AG09309 (cell line): ENCODE measurements around the gene CNTNAP2.

ENCODE experiments used
- DNase-seq: peaks from one replicate; pipeline ENCODE4 v3.0.0-alpha.2; 2010; ENCODE audit warnings: low read depth
- H3K4me3 ChIP-seq: 2 replicates; pipeline ENCODE4 v1.5.1; 2011; ENCODE audit warnings: mild to moderate bottlenecking, low read depth, low read length, moderate library complexity; ENCODE audit not compliant: control insufficient read depth
- TF ChIP-seq, protein P1 (sequence below): IDR thresholded peaks from 2 replicates; pipeline ENCODE4 v1.5.1; 2011; ENCODE audit warnings: mild to moderate bottlenecking, low read depth, low read length, inconsistent platforms; ENCODE audit not compliant: insufficient read depth, control insufficient read depth; ENCODE audit errors: missing control alignments

CNTNAP2 gene

DNA sequence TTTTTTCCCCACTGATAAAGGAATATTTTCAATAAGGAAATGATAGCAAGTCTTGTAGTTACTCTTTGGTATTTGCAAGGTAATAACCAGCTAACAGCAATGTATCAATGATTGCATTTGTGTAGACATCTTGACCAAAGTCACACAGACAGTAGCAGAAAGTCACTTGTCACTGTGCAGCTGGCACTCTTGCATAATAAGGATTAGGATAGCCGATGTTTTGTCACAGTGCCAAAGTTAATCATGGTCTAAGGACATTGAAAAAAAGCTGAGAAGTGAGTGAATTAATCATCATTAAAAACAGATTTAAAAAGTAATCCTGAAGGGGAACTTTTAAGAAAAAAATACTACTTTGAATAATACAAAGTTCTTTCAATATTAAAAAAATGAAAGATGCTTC is 1639.7 kb downstream of the CNTNAP2 start:
- TF ChIP-seq, protein P1, sequence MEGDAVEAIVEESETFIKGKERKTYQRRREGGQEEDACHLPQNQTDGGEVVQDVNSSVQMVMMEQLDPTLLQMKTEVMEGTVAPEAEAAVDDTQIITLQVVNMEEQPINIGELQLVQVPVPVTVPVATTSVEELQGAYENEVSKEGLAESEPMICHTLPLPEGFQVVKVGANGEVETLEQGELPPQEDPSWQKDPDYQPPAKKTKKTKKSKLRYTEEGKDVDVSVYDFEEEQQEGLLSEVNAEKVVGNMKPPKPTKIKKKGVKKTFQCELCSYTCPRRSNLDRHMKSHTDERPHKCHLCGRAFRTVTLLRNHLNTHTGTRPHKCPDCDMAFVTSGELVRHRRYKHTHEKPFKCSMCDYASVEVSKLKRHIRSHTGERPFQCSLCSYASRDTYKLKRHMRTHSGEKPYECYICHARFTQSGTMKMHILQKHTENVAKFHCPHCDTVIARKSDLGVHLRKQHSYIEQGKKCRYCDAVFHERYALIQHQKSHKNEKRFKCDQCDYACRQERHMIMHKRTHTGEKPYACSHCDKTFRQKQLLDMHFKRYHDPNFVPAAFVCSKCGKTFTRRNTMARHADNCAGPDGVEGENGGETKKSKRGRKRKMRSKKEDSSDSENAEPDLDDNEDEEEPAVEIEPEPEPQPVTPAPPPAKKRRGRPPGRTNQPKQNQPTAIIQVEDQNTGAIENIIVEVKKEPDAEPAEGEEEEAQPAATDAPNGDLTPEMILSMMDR: no peak
- DNase-seq: no peak
- no peak overlapping the region for H3K4me3 ChIP-seq

DNA sequence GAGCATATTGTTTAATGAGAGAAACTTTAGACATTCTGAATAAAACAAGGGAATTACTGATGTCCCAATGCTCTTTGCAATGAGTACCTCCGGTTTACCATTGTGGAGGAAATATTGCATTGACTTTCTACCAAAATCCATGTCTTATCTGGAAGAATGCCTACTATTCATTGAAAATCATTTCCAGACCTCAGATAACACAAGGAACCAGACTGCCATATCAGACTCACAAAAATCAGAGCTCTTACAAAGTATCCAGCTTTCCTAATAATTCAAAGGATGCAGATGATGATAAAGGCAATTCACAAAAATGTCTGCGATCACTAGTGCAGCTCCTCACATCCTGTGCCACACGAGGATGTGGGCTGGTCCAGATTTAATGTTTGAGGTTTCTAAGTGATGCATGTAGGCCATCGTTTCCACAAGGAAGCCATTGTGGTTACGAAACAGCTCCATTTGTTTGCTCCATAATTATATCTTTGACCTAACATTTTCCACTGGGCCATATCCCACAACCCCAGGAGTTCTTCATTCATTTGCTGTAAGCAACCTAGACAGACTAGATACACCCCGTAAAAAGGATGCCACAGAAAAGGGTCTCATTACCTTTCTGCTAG is 1642.8 kb downstream of the CNTNAP2 start:
- no peak overlapping the region for H3K4me3 ChIP-seq
- no peak for DNase-seq
- TF ChIP-seq, protein P1: no peak

DNA sequence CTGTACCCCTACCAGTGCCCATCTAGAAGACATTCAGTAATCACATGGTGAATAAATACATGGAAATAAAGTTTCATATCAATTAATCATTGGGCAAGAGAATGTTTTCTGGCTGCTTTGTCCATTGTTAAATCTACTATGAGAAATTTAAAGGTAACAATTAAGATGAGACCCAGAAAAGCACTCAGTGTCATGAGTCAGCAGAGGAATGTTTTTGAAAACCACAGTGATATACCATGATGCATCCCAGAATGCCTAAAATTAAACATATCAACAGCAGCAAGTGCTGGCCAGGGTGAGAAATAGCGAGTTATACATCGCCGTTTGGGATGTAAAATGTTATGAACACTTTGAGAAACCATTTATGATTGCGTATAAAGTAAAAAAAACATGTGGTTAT is 1648.7 kb downstream of the CNTNAP2 start:
- TF ChIP-seq, protein P1: no peak
- no peak overlapping the region for H3K4me3 ChIP-seq
- no peak for DNase-seq

DNA sequence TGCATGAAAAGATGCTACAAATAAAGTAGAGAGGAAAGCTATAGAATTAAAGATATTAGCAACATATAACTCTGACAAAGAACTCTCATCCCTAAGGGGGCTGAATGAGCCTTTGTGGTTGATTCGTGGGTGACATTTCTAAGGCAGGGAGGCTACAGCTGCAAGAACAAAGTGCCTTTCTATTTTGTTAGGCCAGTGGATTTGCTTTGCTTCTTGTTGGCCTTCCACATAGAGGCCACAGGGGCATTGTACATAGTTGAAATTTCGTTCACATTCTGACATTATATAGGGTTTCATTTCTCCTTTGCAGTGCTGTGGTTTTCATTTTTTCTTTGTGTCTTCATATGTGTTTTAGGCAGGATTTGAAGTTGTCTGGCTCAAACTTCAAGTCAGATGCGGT is 1654.7 kb downstream of the CNTNAP2 start:
- no peak overlapping the region for H3K4me3 ChIP-seq
- TF ChIP-seq, protein P1: no peak
- no peak for DNase-seq

DNA sequence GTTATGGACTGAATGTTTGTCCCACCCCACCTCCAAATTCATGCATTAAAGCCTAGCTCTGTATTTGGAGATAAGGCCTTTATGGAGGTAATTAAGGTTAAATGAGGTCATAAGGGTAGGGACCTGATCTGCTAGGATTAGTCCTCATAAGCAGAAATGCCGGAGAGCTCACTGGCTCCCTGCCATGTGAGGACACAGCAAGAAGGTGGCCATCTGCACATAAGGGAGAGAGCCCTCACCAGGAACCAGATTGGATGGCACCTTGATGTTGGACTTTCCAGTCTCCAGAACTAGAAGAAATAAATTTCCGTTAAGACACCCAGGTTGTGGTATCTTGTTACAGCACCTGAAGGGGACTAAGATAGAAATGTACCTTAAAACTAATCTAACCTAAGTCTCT is 1657.9 kb downstream of the CNTNAP2 start:
- no peak overlapping the region for H3K4me3 ChIP-seq
- no peak for DNase-seq
- TF ChIP-seq, protein P1: no peak

DNA sequence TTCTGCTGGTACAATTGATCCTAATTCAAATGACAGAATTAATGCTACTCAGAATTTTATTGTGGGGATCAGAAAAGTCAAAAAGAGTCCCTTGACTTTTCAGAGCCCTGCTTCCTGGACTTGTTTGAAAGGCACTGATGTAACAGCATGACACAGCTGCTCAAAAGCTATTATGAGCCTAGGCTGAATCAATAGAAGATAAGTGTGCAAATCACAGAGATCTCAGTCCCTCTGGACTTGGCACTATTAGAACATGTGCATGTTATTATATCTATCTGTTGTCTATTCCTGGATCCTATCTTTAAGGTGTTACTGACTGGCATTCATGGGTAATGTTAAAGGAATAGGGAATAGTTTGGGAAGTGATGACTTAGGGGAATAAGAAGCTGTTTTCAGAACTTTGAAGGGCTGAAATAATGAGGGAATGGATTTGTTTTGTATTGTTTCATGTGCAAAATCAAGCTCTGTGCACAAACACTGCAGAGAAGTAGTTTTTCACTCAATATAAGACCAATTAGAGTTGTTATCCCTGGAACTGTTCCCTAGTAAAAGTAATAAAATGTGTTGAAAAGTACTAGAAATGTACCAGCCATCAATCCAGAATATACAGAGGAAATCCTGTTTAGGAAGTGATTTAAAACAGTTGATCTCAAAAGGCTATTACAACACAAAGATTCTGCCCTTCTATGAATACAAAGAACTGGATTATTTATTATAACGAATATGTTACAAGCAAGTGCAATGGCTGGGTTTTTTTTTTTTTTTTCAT is 1659.1 kb downstream of the CNTNAP2 start:
- DNase-seq: peak; percentile 10
- TF ChIP-seq, protein P1: no peak
- no peak overlapping the region for H3K4me3 ChIP-seq
